Astrocyte of the cerebellum (primary cell): ENCODE results near the gene LRRC36.
A peak's percentile ranks its signal among the peaks of the same experiment; 100 is the strongest.

Source experiments
- DNase-seq: peaks from one replicate; pipeline ENCODE4 v3.0.0-alpha.2; 2011; ENCODE audit warnings: low read depth
- H3K4me3 ChIP-seq: 2 replicates; pipeline ENCODE4 v1.5.1; 2011; ENCODE audit warnings: mild to moderate bottlenecking, low read depth, low read length, moderate library complexity
- CTCF ChIP-seq: IDR thresholded peaks from 2 replicates; pipeline ENCODE4 v1.5.1; 2012; ENCODE audit warnings: low read length, low read depth, moderate library complexity, mild to moderate bottlenecking; ENCODE audit errors: missing control alignments
- in situ Hi-C: cut with HindIII; loops from 2 replicates; pipeline ENCODE4 v1.10.0; 2017; ENCODE audit warnings: low sequenced_read_pairs

Gene LRRC36

GRCh38 chr16:67388591-67388990 lies 62.0 kb downstream of the LRRC36 start:
- in situ Hi-C loops, result no loop called here
- no peak for DNase-seq
- no peak for TF ChIP-seq CTCF
- H3K4me3 ChIP-seq, result no peak overlapping the region

GRCh38 chr16:67389911-67390815 lies 63.5 kb downstream of the LRRC36 start:
- DNase-seq, result no peak
- TF ChIP-seq CTCF, result no peak
- no peak overlapping the region for H3K4me3 ChIP-seq
- in situ Hi-C loops, result no loop called here

GRCh38 chr16:67390816-67391423 lies 64.3 kb downstream of the LRRC36 start:
- H3K4me3 ChIP-seq, result no peak overlapping the region
- TF ChIP-seq CTCF, result no peak
- no peak for DNase-seq
- in situ Hi-C loops, result no loop called here

DNA sequence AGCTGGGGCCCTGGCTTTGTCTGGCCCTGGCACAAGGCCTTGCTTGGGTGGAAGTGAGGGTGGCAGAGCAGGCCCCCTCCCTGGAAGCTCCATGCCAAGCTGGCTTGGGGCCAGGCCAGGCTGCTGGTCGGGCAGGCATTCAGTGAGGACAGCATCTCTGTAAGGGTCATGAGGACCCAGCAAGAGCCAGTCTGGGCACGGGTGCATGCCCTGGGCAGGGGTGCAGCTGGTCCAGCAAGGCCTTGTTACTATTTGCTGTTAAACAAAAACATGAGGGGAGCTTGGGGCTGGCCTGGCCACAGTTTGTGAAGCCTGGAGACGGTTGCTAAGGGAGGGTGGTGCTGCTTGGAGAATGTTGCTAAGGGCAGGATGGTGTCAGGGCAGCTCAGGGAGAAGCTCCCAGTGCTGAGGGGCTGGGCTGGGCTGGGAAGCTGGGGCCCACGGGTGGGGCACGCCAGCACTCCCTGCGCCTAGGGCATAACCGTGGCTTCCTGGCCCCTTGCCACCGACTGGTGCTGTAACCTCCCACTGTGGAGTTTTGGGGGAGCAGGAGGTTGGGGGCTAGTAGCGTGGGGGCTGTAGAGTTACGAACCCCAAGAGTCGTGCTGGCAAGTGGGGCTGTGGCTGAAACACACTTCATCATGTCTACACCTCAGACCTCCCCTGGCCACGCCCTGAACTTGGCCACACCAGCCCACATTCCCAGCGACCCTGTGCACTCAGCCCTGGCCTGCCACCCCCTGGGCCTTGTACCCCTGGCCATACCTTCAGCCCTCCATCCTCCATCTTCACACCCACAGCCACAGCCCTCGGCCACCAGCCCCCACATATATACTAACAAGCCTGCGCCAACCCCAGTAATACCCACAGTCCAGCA lies 65.0 kb downstream of the LRRC36 start:
- in situ Hi-C loops, result no loop called here

GRCh38 chr16:67392301-67393059 lies 65.9 kb downstream of the LRRC36 start:
- no peak for DNase-seq
- in situ Hi-C loops, result no loop called here
- TF ChIP-seq CTCF, result no peak
- peak overlapping the region; percentile 29 for H3K4me3 ChIP-seq

More for the DNA sequence above, 65.0 kb downstream of the LRRC36 start:
- no peak for TF ChIP-seq CTCF
- DNase-seq, result no peak
- no peak overlapping the region for H3K4me3 ChIP-seq
